Occipital lobe (tissue), 2 donors: ENCODE results near the gene ZNF618. TPM values are rescaled to one million over a fixed set of nuclear protein-coding genes. Genes with fewer than 3 reads are reported as not detected.

ENCODE experiments used
- DNase-seq: peaks from one replicate; lab custom pipeline; 2025; lab: John Stamatoyannopoulos, UW
- total RNA-seq: library from RNA; depleted of rRNA; stranded (reverse); fragments of >200 nt; gene quantifications from one replicate; pipeline ENCODE4 v1.2.3, GENCODE V29; 2014

ZNF618 gene
- total RNA-seq, 1 donor from 2014 or later = 5.8 TPM

DNA sequence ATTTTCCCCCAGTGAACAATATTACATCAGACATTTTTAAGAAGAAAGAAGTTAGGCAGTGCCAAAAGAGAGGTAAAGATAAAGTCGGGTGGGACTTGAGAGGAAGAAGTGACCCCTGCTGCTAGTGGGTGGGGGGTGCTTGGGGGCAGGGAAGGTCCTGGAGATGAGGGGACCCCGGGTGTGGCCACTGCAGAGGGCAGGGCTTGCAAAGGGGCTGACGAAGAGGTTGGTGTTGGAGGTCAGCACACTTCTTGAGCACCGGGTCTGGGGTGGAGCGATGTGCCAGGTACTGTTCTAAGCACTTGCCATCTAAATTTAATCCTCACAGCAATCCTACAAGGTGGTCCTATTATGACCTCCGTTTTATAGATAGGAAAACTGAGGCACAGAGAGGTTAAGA is 140.0 kb downstream of the ZNF618 start:
- no peak for DNase-seq

DNA sequence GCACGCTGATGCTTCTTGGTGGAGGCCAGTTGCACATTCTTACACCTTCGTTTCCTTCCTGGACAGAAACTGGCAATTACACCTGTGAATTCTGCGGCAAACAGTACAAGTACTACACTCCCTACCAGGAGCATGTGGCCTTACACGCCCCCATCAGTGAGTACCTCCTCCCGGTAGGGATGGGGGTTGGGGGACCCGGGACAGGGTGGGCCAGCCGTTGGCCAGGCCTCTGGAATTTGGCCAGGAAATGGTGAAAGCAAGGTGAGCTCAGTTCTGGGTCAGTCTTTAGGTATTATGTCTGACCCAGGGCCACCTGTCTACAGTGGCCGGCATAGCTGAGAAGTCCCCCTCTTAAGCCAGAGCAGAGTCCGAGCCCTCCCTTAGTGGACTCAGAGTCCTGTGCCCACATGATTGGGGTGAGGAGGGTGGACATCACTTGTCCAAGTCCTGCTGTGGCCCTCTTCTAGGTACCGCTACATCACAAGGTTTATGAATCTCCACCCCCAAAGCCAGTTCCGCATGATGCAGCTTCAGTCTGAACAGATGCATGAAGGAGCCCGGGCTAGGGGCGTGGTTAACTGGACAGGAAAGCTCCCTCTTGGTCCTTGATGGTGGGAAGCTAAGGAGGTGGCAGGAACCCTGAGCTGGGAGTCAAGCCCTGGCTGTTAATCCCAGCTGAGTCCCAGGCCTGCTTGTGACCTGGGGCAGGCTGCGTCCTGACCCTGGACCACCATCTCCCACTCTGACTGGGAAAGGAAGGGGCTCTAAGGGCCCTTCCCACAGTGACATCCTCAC is 140.7 kb downstream of the ZNF618 start:
- DNase-seq = no peak

DNA sequence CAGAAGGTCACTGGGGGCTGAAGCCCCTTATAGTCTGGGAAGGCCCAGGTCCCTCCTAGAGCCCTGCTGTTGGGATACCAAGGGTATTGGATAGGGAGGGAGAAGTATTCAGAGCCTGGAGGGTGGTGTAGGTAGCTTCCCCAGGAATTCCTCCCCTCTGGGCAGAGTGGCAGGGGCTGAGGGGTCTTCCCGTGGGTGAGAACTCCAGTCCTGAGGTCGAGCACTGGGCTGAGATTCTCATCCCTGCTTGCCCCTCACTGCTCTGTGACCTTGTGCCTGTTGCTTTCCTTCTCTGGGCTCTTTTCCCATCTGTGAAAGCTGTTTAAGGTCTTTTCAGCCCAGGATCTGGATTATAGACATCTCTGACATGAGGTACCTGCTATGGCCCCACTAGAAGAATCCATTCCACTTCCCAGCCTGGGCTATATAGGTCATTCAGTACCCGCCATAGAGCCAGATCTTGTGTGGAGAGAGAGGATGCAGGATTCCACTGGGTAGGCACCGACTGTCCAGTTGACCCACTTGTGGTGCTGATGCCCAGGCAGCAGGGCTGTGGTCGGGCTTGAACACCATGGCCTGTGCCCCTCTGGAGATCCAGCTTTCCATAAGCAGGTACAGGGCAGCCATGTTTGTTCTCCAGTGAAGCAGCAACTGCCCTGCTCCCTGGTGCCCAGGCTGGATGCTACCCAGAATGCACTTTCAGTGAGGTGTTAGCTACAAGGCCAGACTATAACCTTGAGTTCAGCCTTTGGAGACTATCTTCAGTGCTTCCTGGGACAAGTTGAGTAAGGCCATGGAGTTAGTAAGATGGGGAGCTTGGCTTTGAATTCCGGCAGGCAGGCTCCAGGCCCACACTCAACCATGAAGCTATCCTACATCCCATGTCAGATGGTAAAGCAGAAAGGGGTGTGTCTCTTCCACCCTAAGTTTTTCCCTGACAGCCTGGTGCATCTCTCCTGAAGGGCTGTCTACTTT is 141.9 kb downstream of the ZNF618 start:
- no peak for DNase-seq

DNA sequence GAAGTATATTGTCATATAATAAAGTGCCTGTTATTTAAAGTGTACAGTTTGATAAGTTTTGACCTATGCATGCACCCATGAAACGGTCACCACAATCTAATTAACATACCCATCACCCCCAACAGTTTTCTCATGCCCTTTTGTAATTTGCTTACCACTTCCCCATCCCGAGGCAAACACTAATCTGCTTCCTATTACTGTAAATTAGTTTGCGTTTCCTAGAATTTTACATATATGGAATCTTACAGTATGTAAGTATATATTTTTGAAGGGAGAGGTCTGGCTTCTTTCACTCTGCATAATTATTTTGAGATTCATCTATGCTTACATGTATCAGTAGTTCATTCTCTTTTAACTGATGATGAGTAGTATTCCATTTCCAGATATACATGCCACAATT is 145.5 kb downstream of the ZNF618 start:
- no peak for DNase-seq

DNA sequence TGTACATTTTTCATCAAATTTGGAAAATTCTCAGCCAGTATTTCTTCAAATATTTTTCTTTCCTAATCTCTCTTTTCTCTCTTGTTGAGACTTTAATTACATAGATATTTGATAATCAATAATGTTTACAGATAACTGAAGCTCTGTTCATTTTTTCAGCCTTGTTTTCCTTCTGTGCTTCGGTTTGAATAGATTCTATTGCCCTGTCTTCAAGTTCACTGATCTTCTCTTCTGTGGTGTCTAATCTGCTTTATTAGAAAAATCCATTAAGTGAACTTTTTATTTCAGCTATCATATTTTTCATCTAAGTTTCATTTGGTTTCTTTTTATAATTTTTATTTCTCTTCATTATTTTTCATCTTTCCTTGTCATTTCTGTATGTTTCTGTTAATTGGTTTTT is 147.9 kb downstream of the ZNF618 start:
- DNase-seq = no peak

DNA sequence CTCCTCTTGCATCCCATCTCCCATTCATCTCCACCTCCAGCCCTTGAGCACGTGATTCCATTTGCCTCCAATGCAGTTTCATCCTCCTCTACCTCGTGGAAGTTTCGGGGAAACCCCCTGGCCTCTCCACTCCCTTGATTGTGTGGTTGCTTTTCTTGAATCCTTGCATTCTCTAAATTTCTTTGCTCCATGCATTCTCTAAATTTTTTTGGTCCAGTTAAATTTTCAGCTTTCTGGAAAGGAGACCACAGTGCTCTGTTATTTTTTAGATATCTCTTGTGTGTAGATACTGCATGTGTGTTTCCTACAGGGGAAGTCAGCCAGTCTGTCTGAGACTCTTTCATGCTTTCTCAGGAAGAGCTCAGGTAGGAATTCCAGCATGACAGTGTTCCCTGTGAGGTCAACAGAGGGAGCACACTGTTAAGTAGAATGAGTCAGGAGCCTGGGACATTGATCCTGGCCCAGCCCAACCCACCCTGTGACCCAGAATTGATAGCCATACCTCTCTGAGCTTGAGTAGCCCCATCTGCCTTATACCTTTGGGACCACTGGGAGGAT is 149.2 kb downstream of the ZNF618 start:
- DNase-seq = no peak

DNA sequence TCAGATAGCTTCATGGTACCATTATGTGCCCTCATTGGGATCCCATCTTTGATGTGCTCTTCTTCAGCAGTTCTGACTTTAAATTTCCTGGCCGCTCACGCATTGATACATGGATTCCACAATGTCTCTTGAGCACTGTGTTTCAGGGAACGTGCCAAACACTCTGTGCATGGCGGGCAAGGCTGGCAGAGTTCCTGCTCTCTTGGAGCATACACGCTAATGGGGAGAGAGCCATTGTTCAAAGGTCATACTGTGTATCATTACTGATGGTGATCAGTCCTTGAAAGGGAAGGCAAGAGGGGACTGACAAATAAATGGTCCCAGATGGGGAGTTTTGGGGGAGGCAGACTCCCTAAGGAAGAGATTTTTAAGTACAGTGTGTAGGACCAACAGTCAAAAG is 149.7 kb downstream of the ZNF618 start:
- DNase-seq = no peak

DNA sequence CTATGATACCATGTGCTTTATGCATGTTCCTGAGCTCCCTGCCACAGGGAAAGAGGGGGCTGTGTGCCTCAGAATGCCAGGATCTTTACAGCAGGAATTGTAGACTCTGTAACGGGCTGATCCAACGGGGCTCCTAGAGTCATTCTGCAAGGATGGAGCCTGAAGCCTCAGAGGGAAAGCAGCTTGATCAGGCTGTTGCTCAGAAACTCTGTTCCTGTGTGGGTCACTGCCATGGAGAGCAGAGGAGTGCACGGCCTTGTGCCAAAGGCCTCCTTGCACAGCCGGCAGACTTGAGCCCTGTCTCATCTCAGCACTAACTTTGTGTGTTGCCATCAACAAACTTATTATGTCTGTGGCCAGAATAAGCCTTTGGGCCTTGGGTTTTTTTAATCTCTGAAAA is 150.2 kb downstream of the ZNF618 start:
- DNase-seq = no peak

DNA sequence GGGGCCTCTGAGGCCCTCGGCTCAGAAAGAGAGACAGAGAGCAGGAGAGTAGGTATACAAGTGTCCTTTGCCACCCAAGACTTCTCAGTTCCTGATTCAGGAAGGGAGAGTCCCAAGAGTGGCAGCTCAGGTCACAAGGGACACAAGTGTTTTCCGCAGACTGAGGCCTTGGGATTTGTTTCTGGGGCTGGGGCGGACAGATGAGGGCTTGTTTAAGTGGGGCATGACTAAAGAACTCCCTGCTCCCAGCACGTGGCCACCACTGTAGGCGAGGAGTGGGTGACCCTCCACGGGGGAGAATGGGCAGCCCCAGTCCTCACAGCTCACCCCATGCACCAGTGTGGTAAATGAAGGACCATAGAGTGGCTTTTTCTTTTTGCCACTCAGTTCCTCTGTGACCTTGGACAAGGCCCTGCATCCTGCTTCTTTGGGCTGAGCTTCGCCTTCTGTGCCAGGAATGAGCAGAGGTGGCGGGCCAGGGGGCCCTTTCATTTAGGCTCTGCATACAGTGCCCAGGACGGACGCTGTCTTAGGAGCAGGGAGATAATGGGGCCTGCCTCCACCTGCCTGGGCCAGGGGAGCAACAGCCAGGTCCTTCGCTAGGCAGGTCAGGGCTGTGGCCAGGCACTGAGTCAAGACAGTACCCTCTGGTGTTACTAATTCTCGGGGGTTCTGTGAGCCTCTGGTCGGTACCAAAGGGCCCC is 151.2 kb downstream of the ZNF618 start:
- DNase-seq = no peak

DNA sequence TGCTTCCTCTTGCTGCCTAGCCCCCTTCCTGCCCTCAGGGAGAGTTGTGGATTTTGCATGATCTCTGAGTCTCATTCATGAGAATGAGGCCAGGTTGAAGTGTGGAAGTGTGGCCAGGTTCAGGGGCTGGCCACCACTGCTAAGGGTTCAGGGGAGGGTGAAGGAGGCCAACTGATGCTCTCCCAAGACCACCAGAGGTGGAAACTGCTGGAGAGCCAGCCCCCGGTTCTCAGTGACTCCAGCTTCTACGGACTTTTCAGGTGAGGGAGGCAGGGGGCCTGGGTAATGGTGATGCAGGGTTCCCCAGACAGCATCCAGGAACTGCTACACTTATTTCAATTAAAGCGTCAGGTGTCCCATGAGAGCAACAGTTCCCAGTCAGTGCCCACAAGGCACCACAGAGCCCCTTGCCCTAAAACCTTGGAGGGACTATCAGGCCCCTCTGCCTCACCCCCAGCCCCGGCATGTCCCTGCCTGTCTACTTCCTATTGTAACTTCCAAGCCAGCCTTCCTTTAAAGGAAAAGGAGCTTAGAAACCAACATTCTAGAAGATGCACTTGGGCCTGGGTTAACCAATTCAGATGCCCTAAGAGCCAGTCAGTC is 151.9 kb downstream of the ZNF618 start:
- DNase-seq = no peak

DNA sequence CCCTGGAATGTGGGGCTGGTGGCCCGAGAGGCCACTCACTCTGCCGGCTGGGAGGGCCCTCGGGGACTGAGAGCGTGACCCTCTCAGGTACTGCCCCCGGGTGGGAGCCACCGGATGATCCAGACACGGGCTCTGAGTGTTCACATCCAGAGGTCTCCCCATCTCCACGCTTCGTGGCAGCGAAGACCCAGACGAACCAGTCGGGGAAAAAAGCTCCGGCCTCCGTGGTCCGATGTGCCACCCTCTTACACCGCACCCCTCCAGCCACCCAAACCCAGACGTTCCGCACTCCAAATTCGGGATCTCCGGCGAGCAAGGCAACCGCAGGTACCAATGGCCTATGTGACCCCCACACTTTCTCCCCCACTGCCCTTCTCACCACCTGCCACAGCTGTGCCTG is 152.5 kb downstream of the ZNF618 start:
- DNase-seq = no peak

DNA sequence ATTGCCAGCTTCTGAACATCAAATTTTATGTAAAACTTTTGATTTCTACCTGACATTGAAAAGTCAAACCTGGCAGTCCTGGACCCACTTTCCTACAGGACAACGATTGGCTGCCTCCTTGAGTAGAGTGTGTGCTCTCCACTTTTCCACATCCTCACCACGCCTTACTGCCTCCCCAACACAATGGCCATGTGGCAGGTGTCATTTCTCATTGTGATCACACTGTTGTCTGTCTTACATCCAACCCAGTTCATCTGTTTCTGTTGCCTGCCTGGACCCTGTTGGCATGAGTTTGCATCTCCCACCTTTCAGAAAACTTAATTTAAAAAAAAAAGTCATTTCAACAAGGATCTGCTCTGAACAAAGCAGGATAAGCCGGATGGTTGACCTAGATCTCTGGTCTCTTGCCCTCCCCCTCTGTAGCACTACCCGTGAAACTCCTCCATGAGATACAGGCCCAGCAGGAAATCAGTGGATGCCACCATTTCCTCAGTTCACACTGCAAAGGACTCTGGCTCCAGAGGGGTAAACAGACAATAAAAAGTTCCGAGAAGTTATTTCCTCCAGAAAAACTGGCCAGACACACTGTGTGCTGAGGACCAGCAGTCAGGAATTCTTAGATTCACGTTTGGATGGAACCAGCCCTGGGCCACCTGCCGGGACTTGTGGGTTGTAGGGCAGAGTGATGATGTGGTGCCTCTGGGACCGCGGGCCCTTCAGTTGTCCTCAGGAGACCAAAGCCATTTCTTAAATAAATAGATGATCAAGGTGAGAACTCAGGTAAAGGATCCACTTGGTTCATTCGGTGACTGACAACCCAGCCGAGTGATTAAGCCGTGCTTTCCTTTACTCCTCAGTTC is 153.4 kb downstream of the ZNF618 start:
- DNase-seq = no peak

DNA sequence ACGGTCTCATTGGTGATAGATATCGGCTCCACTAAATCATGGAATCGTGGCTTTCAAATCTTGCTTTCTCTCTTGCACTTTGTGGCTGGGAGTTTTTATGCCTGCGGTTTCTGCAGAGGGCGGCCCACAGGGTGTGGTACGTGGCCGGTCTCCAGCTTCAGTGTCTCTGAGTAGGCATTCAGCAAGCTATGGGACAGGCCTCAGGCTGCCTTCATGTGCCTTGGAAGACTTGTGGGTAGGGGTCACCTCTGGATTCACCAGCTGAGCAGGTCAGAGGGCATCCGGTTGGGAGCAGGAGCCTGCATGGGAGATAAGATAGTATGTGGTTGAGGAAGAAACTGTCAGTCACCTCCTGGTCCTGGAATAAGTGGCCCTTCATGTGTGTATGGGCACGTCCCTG is 154.3 kb downstream of the ZNF618 start:
- no peak for DNase-seq

DNA sequence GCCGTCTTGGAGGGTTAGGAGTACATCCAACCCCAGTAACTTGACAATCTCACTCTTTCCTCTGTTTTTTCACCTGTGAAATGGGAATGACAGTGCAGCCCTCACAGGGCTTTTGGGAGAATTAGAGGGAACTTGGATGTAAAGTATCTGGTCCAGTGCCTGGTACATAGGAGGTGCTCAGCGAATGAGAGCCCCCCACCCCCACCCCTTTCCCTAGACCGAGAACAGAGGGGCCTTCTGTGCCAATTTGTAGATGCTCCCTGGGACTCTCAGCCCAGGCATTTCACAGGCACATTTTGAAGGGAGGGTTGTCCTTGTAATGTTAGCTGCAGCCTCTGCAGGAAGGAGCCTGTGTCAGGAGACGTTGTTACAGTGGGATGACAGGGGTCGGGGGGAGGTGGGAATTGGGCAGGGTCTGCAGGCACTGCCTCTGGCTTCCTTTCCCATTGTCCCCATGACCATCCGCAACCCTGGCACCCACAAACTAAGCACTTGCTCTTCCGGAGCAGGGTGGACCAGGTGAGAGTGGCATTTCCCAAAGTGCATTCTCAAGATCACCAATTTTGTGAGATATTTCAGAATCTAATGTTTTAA is 155.0 kb downstream of the ZNF618 start:
- DNase-seq = no peak

DNA sequence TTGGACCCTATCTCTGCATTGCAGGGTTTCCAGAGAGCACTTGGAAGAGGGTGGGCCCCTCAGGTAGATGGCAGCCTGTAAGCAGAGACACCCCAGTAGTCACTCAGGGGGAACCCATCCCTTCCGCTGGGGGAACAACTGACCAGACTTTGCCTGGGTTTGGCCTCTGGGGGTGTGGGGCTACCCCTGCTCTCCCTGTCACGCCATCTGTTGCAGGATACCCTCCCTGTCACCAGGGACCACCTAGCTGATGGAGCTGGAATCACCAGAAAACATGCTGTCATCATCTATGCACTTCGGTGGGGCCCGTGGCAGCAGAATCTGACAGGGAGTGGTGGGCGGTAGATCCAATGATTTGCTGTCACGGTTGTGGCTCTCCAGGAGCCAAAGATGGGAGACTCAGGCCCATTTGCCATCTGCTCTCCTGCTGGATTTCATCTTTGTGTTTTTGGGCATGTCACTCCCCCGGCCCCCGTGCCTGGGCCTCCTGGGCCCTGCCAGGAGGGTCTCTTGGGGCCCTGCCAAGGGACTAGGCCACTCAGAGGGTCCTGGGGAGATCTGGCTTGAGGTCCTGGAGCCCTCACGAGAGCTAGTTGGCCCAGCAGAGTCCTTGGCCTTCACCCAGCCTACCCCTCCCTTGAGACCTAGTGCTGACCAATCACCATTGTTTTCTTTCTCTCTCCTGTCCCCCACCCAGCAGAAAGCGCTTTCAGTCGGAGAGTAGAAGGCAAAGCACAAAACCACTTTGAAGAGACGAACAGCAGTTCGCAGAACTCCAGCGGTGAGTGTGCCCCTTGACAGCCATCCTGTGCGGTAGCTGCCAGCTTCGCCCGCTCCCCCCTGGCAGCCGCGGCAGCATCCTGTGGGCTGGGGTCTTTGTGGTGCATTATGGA is 156.1 kb downstream of the ZNF618 start:
- no peak for DNase-seq

DNA sequence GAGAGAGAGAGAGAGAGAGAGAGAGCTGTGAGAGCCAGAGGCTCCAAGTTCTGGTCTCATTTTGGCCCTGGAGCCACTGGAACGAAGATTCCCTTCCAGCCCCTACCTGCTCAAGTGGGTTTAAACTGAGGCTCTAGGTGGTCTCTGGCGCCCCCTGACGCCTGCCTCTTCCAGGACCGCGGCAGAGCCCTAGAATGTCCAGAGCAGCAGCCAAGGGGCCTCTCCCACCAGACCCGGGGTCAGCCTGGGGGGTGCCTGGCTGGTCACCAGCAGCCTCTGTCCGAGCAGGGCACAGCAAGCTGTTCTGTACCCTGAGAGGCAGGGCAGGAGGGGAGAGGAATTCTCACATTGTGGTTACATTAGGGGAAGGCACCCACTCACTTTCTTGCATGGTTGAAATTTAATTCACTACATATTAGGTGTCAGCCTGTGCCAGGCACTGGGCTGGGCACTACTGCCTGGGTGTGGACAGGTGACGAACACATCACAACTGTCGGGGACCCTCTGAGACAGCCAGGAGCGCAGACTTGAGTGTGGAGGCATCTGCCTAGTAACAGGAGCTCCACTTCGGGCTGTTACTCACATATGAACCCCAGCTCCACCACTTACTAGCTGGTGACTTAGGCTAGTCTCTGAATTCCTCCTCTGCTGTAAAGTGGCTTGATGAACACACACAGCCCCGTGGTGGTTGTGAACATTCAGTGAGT is 157.4 kb downstream of the ZNF618 start:
- DNase-seq = no peak

DNA sequence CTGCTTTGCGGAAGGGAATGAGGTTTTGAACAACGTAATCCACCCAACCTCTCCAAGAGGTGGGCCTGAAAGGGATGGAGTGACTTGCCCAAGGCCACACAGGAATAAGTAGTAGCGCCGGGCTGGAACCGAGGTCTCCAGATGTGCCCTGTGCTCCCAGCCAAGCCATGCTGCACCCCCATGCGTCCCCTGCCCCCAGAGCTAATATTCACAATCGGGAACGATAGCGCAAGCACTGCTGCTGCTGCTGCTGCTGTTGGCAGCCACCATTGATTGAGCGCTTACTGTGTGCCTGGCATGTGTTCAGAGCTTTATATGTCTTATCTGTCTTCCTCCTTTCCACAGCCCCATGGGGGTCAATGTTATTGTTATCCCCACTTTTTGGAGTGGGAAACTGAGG is 158.1 kb downstream of the ZNF618 start:
- DNase-seq = no peak

DNA sequence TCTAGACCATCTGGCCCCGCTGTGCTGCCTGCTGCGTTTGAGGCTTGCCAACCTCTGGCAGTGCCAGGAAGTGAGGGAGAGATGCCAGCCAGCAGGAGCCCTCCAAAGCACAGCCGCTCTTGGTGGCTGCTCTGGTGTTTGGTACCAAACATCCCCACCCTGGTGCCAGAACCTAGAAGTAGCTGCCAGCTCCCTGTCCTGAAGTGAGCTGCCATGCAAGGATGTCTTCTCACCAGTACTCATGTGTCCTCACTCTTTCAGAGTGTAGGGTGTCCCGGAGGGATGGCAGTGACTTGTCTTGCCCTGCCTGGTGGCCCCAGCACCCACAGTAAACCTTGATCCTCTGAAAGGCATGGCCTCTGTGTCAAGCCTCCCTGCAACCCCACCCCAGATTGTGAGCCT is 158.6 kb downstream of the ZNF618 start:
- peak; percentile 19 for DNase-seq
